ENCODE measurements around the gene SLC22A12.

Gene SLC22A12

DNA sequence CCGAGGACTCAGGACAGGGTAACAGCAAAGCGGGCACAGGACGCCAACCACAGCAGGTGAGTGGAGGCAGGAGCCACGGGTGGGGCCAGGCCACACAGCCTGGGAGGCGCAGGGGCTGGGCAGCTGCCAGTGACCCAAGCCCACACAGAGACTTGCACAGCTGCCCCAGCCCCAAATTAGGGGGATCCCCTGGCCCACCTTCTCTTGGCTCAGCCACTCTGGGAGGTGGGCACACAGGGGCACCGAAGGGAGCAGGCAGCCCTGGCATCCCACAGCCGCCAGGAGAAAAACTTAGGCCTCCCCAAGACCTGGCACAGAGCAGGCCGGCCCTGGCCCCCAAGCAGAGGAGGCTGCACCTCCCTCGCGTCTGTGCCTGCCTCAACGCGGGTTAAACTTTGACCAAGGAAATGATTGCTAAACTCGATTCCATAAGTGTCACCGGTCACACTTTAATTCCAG is at the start of gene SLC22A12:
TSS of gene SLC22A12 (plus strand) at position 458 of the 459 bp plus-strand sequence. CDS start 337 bp downstream, outside the sequence.
- Mint-ChIP-seq H3K4me3 (no peak within 1 kb of the TSS), H3K27me3 (peaks cover 13% of the 10 kb centered on the region), H3K36me3 (ENCODE audit: low read depth) (no peaks in the 10 kb centered on the region), H3K27ac (no peak within 1 kb of the TSS), H3K9me3 (peaks cover 7% of the 10 kb centered on the region), H3K4me1 (ENCODE audit: low read depth) (no peaks in the 10 kb centered on the region)
- DNase-seq: no peak

DNA sequence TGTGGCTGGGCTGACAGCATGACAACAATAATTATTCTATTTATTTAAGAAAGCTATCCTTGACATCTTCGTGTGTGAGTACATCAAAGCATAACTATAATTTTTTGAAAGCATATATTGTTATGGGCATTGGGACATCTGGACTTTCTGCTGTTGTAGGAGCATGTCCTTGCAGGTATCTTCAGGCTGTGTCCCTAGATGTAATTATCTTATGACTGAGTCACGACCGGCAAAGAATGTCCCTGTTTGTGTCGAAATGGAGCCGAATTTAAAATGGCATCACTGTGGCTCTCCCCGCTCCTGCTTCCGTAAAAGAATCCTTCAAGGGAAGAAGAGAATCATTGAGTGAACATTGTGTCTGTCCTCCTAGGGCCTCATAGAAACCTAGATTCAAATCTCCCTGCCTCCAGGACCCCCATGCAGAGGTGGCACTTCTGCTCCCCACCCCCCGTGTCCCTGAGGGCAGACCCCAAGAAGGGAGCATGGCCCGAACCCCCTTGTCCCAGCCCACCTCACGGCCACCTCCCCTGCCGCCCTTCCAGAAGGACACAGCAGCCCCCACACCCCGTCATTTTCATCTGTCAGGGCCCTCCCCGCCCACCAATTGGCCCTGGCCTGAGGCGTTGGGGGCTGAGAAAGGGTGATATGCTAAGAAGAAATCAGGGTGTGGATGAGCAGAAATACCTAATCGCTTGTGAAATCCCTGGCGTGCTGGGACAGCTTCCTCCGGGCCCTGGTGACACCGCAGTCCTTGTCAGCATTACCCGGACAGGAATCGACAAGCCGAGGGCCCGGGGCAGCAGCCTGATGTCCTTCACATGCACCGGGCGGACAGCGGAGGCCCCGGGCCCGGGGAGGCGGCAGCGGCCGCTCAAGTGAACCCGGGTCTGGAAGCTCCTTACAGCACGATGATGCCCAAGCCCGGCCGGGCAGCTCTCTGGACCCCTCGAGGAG is 48.6 kb upstream of the SLC22A12 start:
- Mint-ChIP-seq H3K27me3 (peaks cover 33% of the 10 kb centered on the region), H3K4me3 (no peak overlapping the region)
- no peak for DNase-seq

DNA sequence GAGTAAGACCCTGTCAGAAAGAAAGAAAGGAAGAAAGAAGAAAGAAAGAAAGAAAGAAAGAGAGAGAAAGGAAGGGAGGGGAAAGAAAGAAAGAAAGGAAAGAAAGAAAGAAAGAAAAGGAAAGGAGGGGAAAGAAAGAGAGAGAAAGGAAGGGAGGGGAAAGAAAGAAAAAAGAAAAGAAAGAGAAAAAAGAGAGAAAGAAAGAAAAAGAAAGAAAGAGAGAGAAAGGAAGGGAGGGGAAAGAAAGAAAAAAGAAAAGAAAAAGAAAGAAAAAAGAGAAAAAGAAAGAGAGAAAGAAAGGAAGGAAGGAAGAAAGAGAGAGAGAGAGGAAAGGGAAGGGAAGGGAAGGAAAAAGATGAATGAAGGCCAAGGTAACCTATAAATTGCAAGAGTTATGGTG is 47.2 kb upstream of the SLC22A12 start:
- no peak overlapping the region for H3K27ac Mint-ChIP-seq
- H3K4me3 Mint-ChIP-seq: no peak overlapping the region
- no peaks in the 10 kb centered on the region for H3K36me3 Mint-ChIP-seq (ENCODE audit: low read depth)
- H3K9me3 Mint-ChIP-seq: no peaks in the 10 kb centered on the region
- no peak for DNase-seq
- peaks cover 23% of the 10 kb centered on the region for H3K27me3 Mint-ChIP-seq
- no peaks in the 10 kb centered on the region for H3K4me1 Mint-ChIP-seq (ENCODE audit: low read depth)

More for the DNA sequence above, 48.6 kb upstream of the SLC22A12 start:
- no peaks in the 10 kb centered on the region for H3K9me3 Mint-ChIP-seq
- no peaks in the 10 kb centered on the region for H3K4me1 Mint-ChIP-seq (ENCODE audit: low read depth)
- H3K27ac Mint-ChIP-seq: no peak overlapping the region
- H3K36me3 Mint-ChIP-seq (ENCODE audit: low read depth): no peaks in the 10 kb centered on the region

DNA sequence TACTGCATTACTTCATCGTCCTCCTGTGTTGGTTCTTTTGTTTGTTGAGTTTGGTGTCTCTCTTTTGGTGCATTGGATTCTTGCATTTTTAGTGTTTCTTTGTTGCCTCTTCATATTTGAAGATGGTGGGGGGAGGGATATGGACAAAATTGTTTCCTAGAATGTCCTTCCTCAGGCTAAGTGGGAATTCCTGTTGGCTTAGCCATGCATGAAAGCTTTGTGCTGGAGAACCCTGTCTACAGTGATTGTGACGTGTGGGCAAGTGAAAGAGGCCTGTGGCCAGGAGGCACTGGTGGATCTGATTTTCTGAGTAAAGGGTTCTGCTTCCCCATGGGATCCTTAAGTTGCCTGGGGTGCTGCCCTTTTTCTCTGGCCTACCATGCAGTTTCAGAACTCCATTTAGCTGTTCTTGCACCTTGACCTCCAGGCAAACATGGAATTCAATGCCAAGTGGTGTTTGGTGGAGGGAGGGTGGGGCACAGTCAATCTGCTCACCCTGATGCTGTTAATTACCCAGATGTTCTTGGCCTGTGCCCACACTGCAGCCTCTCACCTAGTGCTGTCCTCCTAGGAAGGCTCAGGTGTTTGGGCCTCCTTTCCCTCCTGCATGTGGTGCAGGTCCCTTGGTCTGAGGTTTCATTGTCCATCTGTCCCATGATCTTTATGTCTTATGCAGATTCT is 46.3 kb upstream of the SLC22A12 start:
- no peaks in the 10 kb centered on the region for H3K4me1 Mint-ChIP-seq (ENCODE audit: low read depth)
- H3K27ac Mint-ChIP-seq: no peak overlapping the region
- H3K36me3 Mint-ChIP-seq (ENCODE audit: low read depth): no peaks in the 10 kb centered on the region
- no peak for DNase-seq
- no peak overlapping the region for H3K4me3 Mint-ChIP-seq
- peaks cover 14% of the 10 kb centered on the region for H3K27me3 Mint-ChIP-seq
- no peaks in the 10 kb centered on the region for H3K9me3 Mint-ChIP-seq

GRCh38 chr11:64545619-64546018 is 45.4 kb upstream of the SLC22A12 start:
- DNase-seq: no peak
- Mint-ChIP-seq H3K4me3 (no peak overlapping the region), H3K27ac (no peak overlapping the region), H3K36me3 (ENCODE audit: low read depth) (no peaks in the 10 kb centered on the region), H3K4me1 (ENCODE audit: low read depth) (no peaks in the 10 kb centered on the region), H3K27me3 (peaks cover 7% of the 10 kb centered on the region), H3K9me3 (no peaks in the 10 kb centered on the region)

DNA sequence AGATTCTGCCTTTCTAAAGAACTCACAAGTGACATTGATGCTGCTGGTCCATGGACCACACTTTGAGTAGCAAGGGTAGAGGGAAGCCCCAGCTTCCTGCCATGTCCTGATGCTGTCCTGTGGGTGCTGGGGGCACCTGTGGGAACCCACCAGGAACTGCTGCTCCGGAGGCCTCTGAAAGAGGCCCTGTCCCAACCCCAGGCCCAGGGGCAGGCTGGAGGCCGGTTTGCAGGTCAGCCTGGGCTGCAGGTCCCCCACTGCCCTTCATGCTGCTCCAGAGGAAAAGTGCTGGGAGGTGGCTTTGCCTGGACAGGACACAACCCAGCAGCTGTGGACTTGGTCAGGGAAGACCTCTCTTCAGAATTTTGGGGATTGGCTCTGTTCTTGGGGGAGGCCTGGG is 44.8 kb upstream of the SLC22A12 start:
- Mint-ChIP-seq H3K4me1 (ENCODE audit: low read depth) (no peaks in the 10 kb centered on the region), H3K27ac (no peak overlapping the region), H3K9me3 (no peaks in the 10 kb centered on the region), H3K4me3 (no peak overlapping the region), H3K27me3 (peaks cover 9% of the 10 kb centered on the region), H3K36me3 (ENCODE audit: low read depth) (no peaks in the 10 kb centered on the region)
- no peak for DNase-seq

- H3K36me3 Mint-ChIP-seq (ENCODE audit: low read depth): no peaks in the 10 kb centered on the region
- no peaks in the 10 kb centered on the region for H3K4me1 Mint-ChIP-seq (ENCODE audit: low read depth)
- no peak overlapping the region for H3K4me3 Mint-ChIP-seq
- H3K27ac Mint-ChIP-seq: no peak overlapping the region
- H3K9me3 Mint-ChIP-seq: no peaks in the 10 kb centered on the region
- no peak for DNase-seq
- H3K27me3 Mint-ChIP-seq: peaks cover 6% of the 10 kb centered on the region
Observed at GRCh38 chr11:64546600-64546999, 44.4 kb upstream of the SLC22A12 start.

DNA sequence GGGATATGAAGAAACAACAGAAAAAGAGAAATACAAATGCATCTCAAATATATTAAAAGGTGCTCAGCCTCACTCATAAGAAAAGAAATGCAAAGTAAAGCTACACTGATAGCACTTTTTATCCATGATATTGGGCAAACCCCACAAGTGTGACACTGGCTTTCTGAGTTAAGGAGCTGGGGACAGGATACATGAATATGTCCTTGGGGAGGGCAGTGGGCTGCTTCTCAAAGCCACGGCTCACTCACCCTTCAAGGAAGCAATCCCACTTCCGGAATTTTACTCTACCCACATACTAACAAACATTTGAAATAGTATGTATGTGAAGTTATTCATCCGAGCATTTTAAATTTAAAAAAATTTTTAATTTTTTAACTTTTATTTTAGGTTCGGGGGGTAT is 41.1 kb upstream of the SLC22A12 start:
- no peaks in the 10 kb centered on the region for H3K4me1 Mint-ChIP-seq (ENCODE audit: low read depth)
- H3K27ac Mint-ChIP-seq: no peak overlapping the region
- H3K9me3 Mint-ChIP-seq: no peaks in the 10 kb centered on the region
- peaks cover 3% of the 10 kb centered on the region for H3K27me3 Mint-ChIP-seq
- DNase-seq: no peak
- no peaks in the 10 kb centered on the region for H3K36me3 Mint-ChIP-seq (ENCODE audit: low read depth)
- H3K4me3 Mint-ChIP-seq: no peak overlapping the region

DNA sequence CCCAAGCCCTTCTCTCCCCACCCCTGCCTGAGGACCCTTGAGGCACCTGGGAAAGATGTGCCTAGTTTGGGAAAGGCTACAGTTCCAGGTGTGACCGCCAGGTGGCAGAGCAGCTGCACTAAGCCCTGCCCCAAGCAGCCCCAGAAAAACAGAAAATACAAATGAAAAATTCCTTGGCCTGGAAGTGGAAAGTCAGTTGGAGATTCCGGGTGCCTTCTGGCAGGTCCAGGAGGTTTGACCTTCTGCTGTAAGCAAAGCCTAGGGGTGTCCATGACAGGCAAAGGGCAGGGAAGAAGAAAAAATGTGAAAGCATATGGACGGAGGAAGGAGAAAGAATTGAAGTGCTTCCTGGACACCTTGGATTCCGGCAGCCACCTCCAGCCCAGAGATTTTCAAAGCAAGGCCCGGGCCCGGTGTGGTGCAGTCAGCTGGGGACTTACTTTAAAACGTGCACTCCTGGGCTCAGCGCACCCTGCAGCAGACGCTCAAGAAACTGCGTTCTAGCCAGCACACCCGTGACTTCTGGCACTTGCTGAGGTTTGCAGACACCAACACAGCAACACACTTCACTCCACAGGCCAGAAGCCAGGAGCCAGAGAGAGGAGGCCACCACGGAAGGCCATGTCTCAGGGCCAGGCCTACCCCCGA is 37.3 kb upstream of the SLC22A12 start:
- Mint-ChIP-seq H3K9me3 (no peaks in the 10 kb centered on the region), H3K27me3 (peaks cover 3% of the 10 kb centered on the region), H3K36me3 (ENCODE audit: low read depth) (no peaks in the 10 kb centered on the region), H3K27ac (no peak overlapping the region), H3K4me1 (ENCODE audit: low read depth) (no peaks in the 10 kb centered on the region), H3K4me3 (no peak overlapping the region)
- peak; percentile 75 for DNase-seq

DNA sequence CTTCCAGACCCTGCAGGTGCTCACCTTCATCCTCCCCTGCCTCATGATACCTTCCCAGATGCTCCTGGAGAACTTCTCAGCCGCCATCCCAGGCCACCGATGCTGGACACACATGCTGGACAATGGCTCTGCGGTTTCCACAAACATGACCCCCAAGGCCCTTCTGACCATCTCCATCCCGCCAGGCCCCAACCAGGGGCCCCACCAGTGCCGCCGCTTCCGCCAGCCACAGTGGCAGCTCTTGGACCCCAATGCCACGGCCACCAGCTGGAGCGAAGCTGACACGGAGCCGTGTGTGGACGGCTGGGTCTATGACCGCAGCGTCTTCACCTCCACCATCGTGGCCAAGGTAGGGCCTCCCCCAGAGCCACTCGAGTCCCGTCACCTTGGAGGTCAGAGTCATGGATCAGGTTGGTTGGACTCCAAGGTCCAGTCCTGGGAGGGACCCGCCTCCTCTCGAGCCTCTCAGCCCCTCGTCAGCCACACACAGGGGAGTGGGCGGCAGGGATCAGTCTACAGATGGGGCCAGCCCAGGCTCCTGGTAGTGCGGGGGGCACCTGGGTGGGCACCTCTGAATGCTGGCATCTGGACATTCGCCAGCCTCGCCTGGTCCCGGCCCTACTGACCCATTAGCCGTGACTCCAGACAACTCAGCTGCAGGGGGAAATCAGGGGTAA is 34.8 kb upstream of the SLC22A12 start:
- H3K9me3 Mint-ChIP-seq: no peaks in the 10 kb centered on the region
- H3K27me3 Mint-ChIP-seq: peaks cover 7% of the 10 kb centered on the region
- no peak overlapping the region for H3K4me3 Mint-ChIP-seq
- H3K4me1 Mint-ChIP-seq (ENCODE audit: low read depth): no peaks in the 10 kb centered on the region
- H3K36me3 Mint-ChIP-seq (ENCODE audit: low read depth): no peaks in the 10 kb centered on the region
- DNase-seq: no peak
- no peak overlapping the region for H3K27ac Mint-ChIP-seq

DNA sequence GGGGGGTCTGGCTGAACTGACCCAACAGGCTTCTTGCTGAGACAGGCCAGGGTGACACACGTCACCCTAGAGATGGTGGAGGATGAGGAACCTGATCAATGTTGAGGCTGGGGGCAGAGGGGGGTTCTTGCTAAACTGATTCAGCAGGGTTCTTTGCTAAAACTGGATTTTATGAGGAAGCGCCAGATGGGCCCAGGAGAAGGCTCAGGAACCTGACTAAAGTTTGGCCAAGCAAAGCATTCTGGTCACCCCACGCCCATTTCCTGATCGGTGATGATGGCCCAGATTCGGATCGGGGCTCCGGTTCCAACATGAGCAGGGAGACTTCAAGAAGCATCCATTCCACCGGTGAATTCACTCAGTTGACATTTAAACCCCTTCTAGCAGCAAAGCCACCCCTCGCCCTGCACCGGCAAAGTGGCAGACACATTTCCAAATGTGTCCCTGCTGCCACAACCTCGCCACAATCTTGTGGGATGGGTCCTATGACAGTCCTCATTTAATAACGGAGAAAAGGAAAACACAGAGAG is 34.2 kb upstream of the SLC22A12 start:
- no peak overlapping the region for H3K27ac Mint-ChIP-seq
- DNase-seq: no peak
- H3K9me3 Mint-ChIP-seq: no peaks in the 10 kb centered on the region
- no peaks in the 10 kb centered on the region for H3K4me1 Mint-ChIP-seq (ENCODE audit: low read depth)
- peaks cover 7% of the 10 kb centered on the region for H3K27me3 Mint-ChIP-seq
- no peaks in the 10 kb centered on the region for H3K36me3 Mint-ChIP-seq (ENCODE audit: low read depth)
- no peak overlapping the region for H3K4me3 Mint-ChIP-seq

DNA sequence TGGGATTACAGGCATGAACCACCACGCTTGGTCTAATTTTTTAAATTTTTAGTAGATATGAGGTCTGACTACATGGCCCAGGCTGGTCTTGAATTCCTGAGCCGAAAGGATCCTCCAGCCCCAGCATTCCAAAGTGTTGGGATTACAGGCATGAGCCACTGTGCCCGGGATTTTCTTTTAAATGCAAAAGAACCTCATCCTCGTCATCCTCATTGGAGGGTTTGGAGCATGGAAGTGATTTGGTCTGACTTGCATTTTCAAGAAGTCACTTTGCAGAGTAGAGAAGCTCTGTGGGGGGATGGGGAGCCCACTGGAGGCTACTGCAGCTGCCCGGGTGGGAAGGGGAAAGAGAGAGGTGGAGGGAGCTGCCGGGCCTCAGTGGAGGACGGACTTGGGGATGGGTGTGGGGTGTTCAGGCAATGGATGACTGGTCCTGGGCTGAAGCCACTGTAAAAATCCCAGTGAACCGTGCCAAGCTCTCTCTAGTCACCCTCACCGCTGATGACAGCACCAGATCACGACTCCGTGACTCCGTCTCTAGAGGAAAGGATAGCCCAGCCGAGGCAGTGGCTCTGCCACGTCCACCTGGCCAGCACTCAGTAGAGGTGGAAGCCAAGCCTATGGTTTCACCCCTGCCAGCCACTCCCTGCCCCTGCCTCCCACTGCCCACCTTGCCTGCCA is 32.8 kb upstream of the SLC22A12 start:
- H3K4me1 Mint-ChIP-seq (ENCODE audit: low read depth): no peaks in the 10 kb centered on the region

GRCh38 chr11:64558869-64559268 is 32.2 kb upstream of the SLC22A12 start:
- no peaks in the 10 kb centered on the region for H3K9me3 Mint-ChIP-seq
- H3K36me3 Mint-ChIP-seq (ENCODE audit: low read depth): no peaks in the 10 kb centered on the region
- DNase-seq: no peak
- H3K27ac Mint-ChIP-seq: no peak overlapping the region
- no peaks in the 10 kb centered on the region for H3K4me1 Mint-ChIP-seq (ENCODE audit: low read depth)
- H3K4me3 Mint-ChIP-seq: no peak overlapping the region
- H3K27me3 Mint-ChIP-seq: peaks cover 7% of the 10 kb centered on the region

More for the DNA sequence above, 32.8 kb upstream of the SLC22A12 start:
- no peak overlapping the region for H3K27ac Mint-ChIP-seq
- H3K27me3 Mint-ChIP-seq: peaks cover 7% of the 10 kb centered on the region
- no peak for DNase-seq
- no peak overlapping the region for H3K4me3 Mint-ChIP-seq
- no peaks in the 10 kb centered on the region for H3K9me3 Mint-ChIP-seq
- no peaks in the 10 kb centered on the region for H3K36me3 Mint-ChIP-seq (ENCODE audit: low read depth)
